ENCODE measurements around the gene CAPN13.

DNA sequence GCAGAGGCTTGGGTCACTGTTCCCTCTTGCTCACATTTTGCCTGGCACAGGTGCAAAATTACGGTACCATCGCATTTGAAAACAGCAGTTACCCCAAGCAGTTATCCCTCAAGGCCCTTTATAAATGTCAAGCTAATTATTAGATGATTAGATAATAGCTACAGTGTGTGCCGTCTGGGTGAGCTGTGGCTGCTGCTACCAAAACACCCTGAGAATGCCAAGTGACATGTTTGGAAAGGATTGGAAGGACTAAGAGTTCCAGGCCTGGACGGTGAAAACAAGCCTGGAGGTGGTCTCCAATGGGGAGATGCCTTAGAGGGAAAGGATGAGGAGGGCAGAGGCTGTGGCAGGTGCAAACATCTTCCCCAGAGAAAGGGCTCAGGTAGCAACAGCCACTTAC is 120.6 kb downstream of the CAPN13 start:
- TF ChIP-seq, protein P1, sequence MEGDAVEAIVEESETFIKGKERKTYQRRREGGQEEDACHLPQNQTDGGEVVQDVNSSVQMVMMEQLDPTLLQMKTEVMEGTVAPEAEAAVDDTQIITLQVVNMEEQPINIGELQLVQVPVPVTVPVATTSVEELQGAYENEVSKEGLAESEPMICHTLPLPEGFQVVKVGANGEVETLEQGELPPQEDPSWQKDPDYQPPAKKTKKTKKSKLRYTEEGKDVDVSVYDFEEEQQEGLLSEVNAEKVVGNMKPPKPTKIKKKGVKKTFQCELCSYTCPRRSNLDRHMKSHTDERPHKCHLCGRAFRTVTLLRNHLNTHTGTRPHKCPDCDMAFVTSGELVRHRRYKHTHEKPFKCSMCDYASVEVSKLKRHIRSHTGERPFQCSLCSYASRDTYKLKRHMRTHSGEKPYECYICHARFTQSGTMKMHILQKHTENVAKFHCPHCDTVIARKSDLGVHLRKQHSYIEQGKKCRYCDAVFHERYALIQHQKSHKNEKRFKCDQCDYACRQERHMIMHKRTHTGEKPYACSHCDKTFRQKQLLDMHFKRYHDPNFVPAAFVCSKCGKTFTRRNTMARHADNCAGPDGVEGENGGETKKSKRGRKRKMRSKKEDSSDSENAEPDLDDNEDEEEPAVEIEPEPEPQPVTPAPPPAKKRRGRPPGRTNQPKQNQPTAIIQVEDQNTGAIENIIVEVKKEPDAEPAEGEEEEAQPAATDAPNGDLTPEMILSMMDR (IDR thresholded peaks at IDR 0.05): no peak
- no peak for TF ChIP-seq POLR2A (IDR thresholded peaks at IDR 0.05; ENCODE audit: low read depth)

Data from esophagus muscularis mucosa (tissue), 3 donors.